Thoracic aorta (tissue), 2 donors: ENCODE data around the gene CRY1. TPM values are rescaled to one million over a fixed set of nuclear protein-coding genes. Genes with fewer than 3 reads are reported as not detected.
"Not testable (repeated sequence)": the region's sequence is repeated elsewhere in the genome, so short reads cannot be mapped to it uniquely, and the experiment has no call there.

Experiments used
- ATAC-seq: fragments of 150-250 bp; one replicate; pipeline ENCODE4 v1.8.0; 2017; ENCODE audit warnings: low read depth; ENCODE audit not compliant: insufficient number of reproducible peaks, low FRiP score
- DNase-seq: peaks from one replicate; pipeline ENCODE4 v3.0.0-alpha.2; 2020; ENCODE audit warnings: low spot score
- H3K27ac ChIP-seq, 2 donors: fragments of 200-600 bp; sonication (generic); 1 replicate in 1 of 2; 2 replicates in 1 of 2; pipeline ENCODE4 v1.5.1; 2016; ENCODE audit warnings: mild to moderate bottlenecking in 2 of 2, moderate library complexity in 2 of 2
- H3K27me3 ChIP-seq: fragments of 200-600 bp; sonication (generic); replicated peaks from 2 replicates; pipeline ENCODE4 v1.6.0; 2016; ENCODE audit warnings: mild to moderate bottlenecking; ENCODE audit not compliant: insufficient read depth
- H3K36me3 ChIP-seq: fragments of 200-600 bp; sonication (generic); one replicate; pipeline ENCODE4 v1.5.1; 2016
- H3K4me1 ChIP-seq, 2 donors: fragments of 200-600 bp; sonication (generic); 1 replicate in 1 of 2; 2 replicates in 1 of 2; pipeline versions ENCODE4 v1.5.1 to v1.6.0; 2016; ENCODE audit warnings: low read depth in 2 of 2, mild to moderate bottlenecking in 1 of 2; ENCODE audit not compliant: control insufficient read depth in 1 of 2
- H3K4me3 ChIP-seq: fragments of 200-600 bp; sonication (generic); 2 replicates; pipeline ENCODE4 v1.5.1; 2016; ENCODE audit warnings: mild to moderate bottlenecking
- H3K9me3 ChIP-seq: fragments of 200-600 bp; sonication (generic); 2 replicates; pipeline ENCODE4 v1.5.1; 2016
- CTCF ChIP-seq: fragments of 200-600 bp; sonication (generic); IDR thresholded peaks from one replicate; pipeline ENCODE4 v1.5.1; 2019; ENCODE audit warnings: antibody characterized with exemption
- total RNA-seq, 2 donors: library from RNA; depleted of rRNA; stranded (reverse); fragments of >200 nt; gene quantifications; one replicate each; pipeline versions ENCODE4 v1.1.0 to v1.2.3, GENCODE V29; 2016

Gene CRY1
- total RNA-seq, 2 donors from 2014 or later, result 24.8 to 40.6 TPM

GRCh38 chr12:107086314-107086713 lies 7.0 kb downstream of the CRY1 start:
- H3K4me3 ChIP-seq, result no peak overlapping the region
- H3K9me3 ChIP-seq, result no peaks in the 10 kb centered on the region
- TF ChIP-seq CTCF, result no peak
- H3K27ac ChIP-seq, result no peak overlapping the region
- ATAC-seq (no peak), DNase-seq (no peak)
- H3K4me1 ChIP-seq, result peaks cover 4 to 12% of the 10 kb centered on the region in 2 donors
- no peaks in the 10 kb centered on the region for H3K36me3 ChIP-seq
- H3K27me3 ChIP-seq, result no peaks in the 10 kb centered on the region

DNA sequence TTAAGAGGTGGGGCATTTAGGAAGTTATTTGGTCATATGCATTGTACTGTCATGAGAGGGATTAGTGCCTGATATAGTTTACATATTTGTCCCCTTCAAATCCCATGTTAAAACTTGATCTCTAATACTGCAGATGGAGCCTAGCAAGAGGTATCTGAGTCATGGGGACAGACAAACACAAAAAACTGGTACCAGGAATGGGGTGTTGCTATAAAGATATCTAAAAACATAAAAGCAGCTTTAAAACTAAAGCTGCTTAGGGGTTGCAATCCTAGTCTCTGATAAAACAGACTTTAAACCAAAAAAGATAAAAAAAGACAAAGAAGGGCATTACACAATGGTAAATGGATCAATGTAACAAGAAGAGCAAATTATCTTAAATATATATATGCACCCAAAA lies 11.6 kb downstream of the CRY1 start:
- Histone ChIP-seq H3K4me3 (no peak overlapping the region), H3K27me3 (no peaks in the 10 kb centered on the region), H3K4me1 (peaks cover 4 to 20% of the 10 kb centered on the region in 2 donors), H3K9me3 (no peaks in the 10 kb centered on the region), H3K27ac (no peak overlapping the region), H3K36me3 (no peaks in the 10 kb centered on the region)
- DNase-seq (no peak), ATAC-seq (no peak)
- no peak for TF ChIP-seq CTCF

- ATAC-seq (no peak), DNase-seq (no peak)
- Histone ChIP-seq H3K9me3 (no peaks in the 10 kb centered on the region), H3K4me3 (no peak overlapping the region), H3K36me3 (no peaks in the 10 kb centered on the region), H3K27me3 (no peaks in the 10 kb centered on the region), H3K4me1 (peaks cover 4 to 20% of the 10 kb centered on the region in 2 donors), H3K27ac (no peak overlapping the region)
- TF ChIP-seq CTCF, result no peak
Measured at GRCh38 chr12:107080299-107080698, 13.1 kb downstream of the CRY1 start.

- DNase-seq, result no peak
- TF ChIP-seq CTCF, result no peak
- Histone ChIP-seq H3K27ac (no peak overlapping the region), H3K27me3 (no peaks in the 10 kb centered on the region), H3K4me3 (no peak overlapping the region), H3K36me3 (no peaks in the 10 kb centered on the region), H3K4me1 (peaks cover 4 to 20% of the 10 kb centered on the region in 2 donors), H3K9me3 (no peaks in the 10 kb centered on the region)
- no peak for ATAC-seq
Measured at GRCh38 chr12:107079172-107080011, 14.0 kb downstream of the CRY1 start.

GRCh38 chr12:107073266-107073665 lies 20.1 kb downstream of the CRY1 start:
- not testable (repeated sequence) for H3K27ac ChIP-seq, ATAC-seq, H3K9me3 ChIP-seq, H3K36me3 ChIP-seq, H3K4me1 ChIP-seq, H3K4me3 ChIP-seq, H3K27me3 ChIP-seq, DNase-seq

- Histone ChIP-seq H3K4me1 (no peaks in the 10 kb centered on the region), H3K9me3 (peaks cover 6% of the 10 kb centered on the region), H3K27ac (no peak overlapping the region), H3K27me3 (no peaks in the 10 kb centered on the region), H3K36me3 (no peaks in the 10 kb centered on the region), H3K4me3 (no peak overlapping the region)
- DNase-seq, result no peak
- TF ChIP-seq CTCF, result no peak
- ATAC-seq, result no peak
Measured at GRCh38 chr12:107066691-107067090, 26.7 kb downstream of the CRY1 start.
